HepG2 (cell line): ENCODE results near the gene ZNHIT1. TPM values are rescaled to one million over a fixed set of nuclear protein-coding genes. Genes with fewer than 3 reads are reported as not detected.

Experiments used
- ATAC-seq: fragments of 200-7000 bp; cut with Tn5 transposase; 3 replicates; pipeline ENCODE4 v1.9.1; 2020; ENCODE audit warnings: mild to moderate bottlenecking, moderate library complexity
- BruUV-seq: library from RNA; stranded (reverse); fragments of 400-500 nt; replicated peaks from 2 replicates; lab custom pipeline; 2021; lab: Mats Ljungman, UMichigan
- CTCF ChIA-PET: fragments of 300-600 bp; formaldehyde crosslinking; extraction: SDS; loops from one replicate; lab custom pipeline; 2021; ENCODE audit warnings: low total read pairs, inconsistent platforms, low intra/inter-chr PET ratio; lab: Yijun Ruan, JAX
- POLR2A ChIA-PET: fragments of 350-600 bp; sonication (Branson Sonifier 250); formaldehyde crosslinking; loops from one replicate; lab custom pipeline; 2020; ENCODE audit warnings: antibody characterized with exemption, inconsistent platforms; lab: Yijun Ruan, JAX
- DNase-seq: peaks from one replicate; pipeline ENCODE4 v3.0.0-alpha.2; 2015; ENCODE audit warnings: low spot score
- FAIRE-seq: peaks from 3 replicates; lab custom pipeline; 2011; peaks lifted over from hg19 to GRCh38; lab: Jason Lieb, UNC
- H2AFZ ChIP-seq: one replicate; pipeline ENCODE4 v1.6.1; 2011; ENCODE audit warnings: low read length, inconsistent platforms
- H3K27ac ChIP-seq: fragments of 300-600 bp; 3 replicates; pipeline ENCODE4 v1.8.0; 2011; ENCODE audit warnings: mixed run types, mild to moderate bottlenecking, mixed read lengths, low read length, inconsistent platforms; ENCODE audit not compliant: insufficient read depth; ENCODE audit errors: extremely low read length
- H3K27me3 ChIP-seq, 2 experiments: fragments of 200-600 bp in 1 of 2; 2 replicates in 1 of 2; 3 replicates in 1 of 2; pipeline versions ENCODE4 v1.6.0 to v1.8.0; 2011; ENCODE audit warnings: low read length in 2 of 2, mild to moderate bottlenecking in 2 of 2, moderate library complexity in 2 of 2, inconsistent platforms in 1 of 2; ENCODE audit not compliant: insufficient read depth in 2 of 2, control insufficient read depth in 1 of 2
- H3K36me3 ChIP-seq, 2 experiments: fragments of 200-600 bp in 1 of 2; replicated peaks in 1 of 2; 2 replicates in 1 of 2; 3 replicates in 1 of 2; pipeline versions ENCODE4 v1.5.1 to v1.8.0; 2011; ENCODE audit warnings: low read length in 2 of 2, inconsistent platforms in 1 of 2; ENCODE audit not compliant: insufficient read depth in 2 of 2, control insufficient read depth in 1 of 2
- H3K4me1 ChIP-seq: 2 replicates; pipeline ENCODE4 v1.5.1; 2012; ENCODE audit warnings: low read length, inconsistent platforms; ENCODE audit not compliant: insufficient read depth
- H3K4me2 ChIP-seq: 2 replicates; pipeline ENCODE4 v1.6.0; 2011; ENCODE audit warnings: low read depth, low read length, inconsistent platforms
- H3K4me3 ChIP-seq, 3 experiments: fragments of 200-600 bp in 1 of 3; sonication (generic), shearing (Covaris generic) in 1 of 3; replicated peaks in 1 of 3; 2 replicates each; pipeline ENCODE4 v1.5.1; 2011 to 2016; ENCODE audit warnings: low read length in 3 of 3, inconsistent platforms in 2 of 3, low read depth in 2 of 3, mild to moderate bottlenecking in 2 of 3, control low read depth in 1 of 3, mixed read lengths in 1 of 3; ENCODE audit not compliant: insufficient read depth in 1 of 3
- H3K79me2 ChIP-seq: one replicate; pipeline ENCODE4 v1.6.1; 2011; ENCODE audit warnings: low read length, inconsistent platforms; ENCODE audit not compliant: insufficient read depth
- H3K9ac ChIP-seq: 2 replicates; pipeline ENCODE4 v1.6.0; 2011; ENCODE audit warnings: mild to moderate bottlenecking, low read depth, low read length, inconsistent platforms; ENCODE audit not compliant: insufficient read depth
- H3K9me3 ChIP-seq: 2 replicates; pipeline ENCODE4 v1.5.1; 2012; ENCODE audit warnings: mild to moderate bottlenecking, low read length
- H4K20me1 ChIP-seq: 2 replicates; pipeline ENCODE4 v1.6.0; 2011; ENCODE audit warnings: inconsistent platforms, mild to moderate bottlenecking, low read length, moderate library complexity; ENCODE audit not compliant: insufficient read depth
- ATF1 ChIP-seq: IDR thresholded peaks from 2 replicates; pipeline ENCODE4 v1.6.1; 2016; ENCODE audit warnings: mild to moderate bottlenecking, control low read depth
- ATRX ChIP-seq: sonication (generic); formaldehyde crosslinking; IDR thresholded peaks from 2 replicates; pipeline ENCODE4 v1.4.0; 2020; ENCODE audit warnings: missing genetic modification reagents, borderline replicate concordance
- CHD4 ChIP-seq: fragments of 200-600 bp; sonication (generic); IDR thresholded peaks from 2 replicates; pipeline ENCODE4 v1.7.0; 2017; ENCODE audit warnings: mild to moderate bottlenecking, low read length, borderline replicate concordance
- FOXA3 ChIP-seq: IDR thresholded peaks from 2 replicates; pipeline ENCODE4 v1.6.1; 2016; ENCODE audit warnings: missing genetic modification reagents, missing compliant biosample characterization
- HNF4A ChIP-seq: sonication (generic); formaldehyde crosslinking; IDR thresholded peaks from 2 replicates; pipeline ENCODE4 v1.4.0; 2020; ENCODE audit warnings: missing genetic modification reagents
- LCORL ChIP-seq, 2 experiments: fragments of 450-650 bp in 1 of 2; sonication (generic) in 1 of 2; formaldehyde crosslinking in 1 of 2; IDR thresholded peaks; 2 replicates each; pipeline versions ENCODE4 v1.5.0 to v1.6.1; 2017 to 2020; ENCODE audit warnings: antibody characterized with exemption in 1 of 2, missing genetic modification reagents in 1 of 2
- NCOA2 ChIP-seq: sonication (generic); formaldehyde crosslinking; IDR thresholded peaks from 2 replicates; pipeline ENCODE4 v1.8.0; 2022; ENCODE audit warnings: inconsistent platforms
- PATZ1 ChIP-seq: sonication (generic); formaldehyde crosslinking; IDR thresholded peaks from 2 replicates; pipeline ENCODE4 v1.4.0; 2020; ENCODE audit warnings: missing genetic modification reagents
- RARA ChIP-seq: IDR thresholded peaks from 2 replicates; pipeline ENCODE4 v1.6.1; 2016; ENCODE audit warnings: missing genetic modification reagents, missing compliant biosample characterization
- SALL1 ChIP-seq: sonication (generic); formaldehyde crosslinking; IDR thresholded peaks from 2 replicates; pipeline ENCODE4 v1.8.0; 2022; ENCODE audit warnings: mild to moderate bottlenecking, missing genetic modification reagents
- SOX5 ChIP-seq: IDR thresholded peaks from 2 replicates; pipeline ENCODE4 v1.6.1; 2016; ENCODE audit warnings: borderline replicate concordance
- TGIF2 ChIP-seq: IDR thresholded peaks from 2 replicates; pipeline ENCODE4 v1.6.1; 2016; ENCODE audit warnings: control low read depth, missing compliant biosample characterization
- ZNF7 ChIP-seq: IDR thresholded peaks from 2 replicates; pipeline ENCODE4 v1.6.1; 2016; ENCODE audit warnings: missing biosample characterization, missing genetic modification reagents
- WGBS: methylation state at CpG from one replicate; pipeline ENCODE4 v1.1.6; 2017; ENCODE audit warnings: low lambda C conversion rate; 5-methylcytosine and 5-hydroxymethylcytosine counted together
- in situ Hi-C: cut with HindIII; loops from 2 replicates; pipeline ENCODE4 v1.10.0; 2017; ENCODE audit warnings: low pct_unique_long_range_greater_than_20kb; ENCODE audit not compliant: extremely low pct_ligation_motif_present
- intact Hi-C: fragments of 100-400 bp; cut with micrococcal nuclease; formaldehyde crosslinking; loops from one replicate; pipeline ENCODE4 v1.10.0; 2022; ENCODE audit not compliant: unreplicated experiment
- polyA plus RNA-seq, 8 experiments: library from polyadenylated mRNA; depleted of rRNA in 3 of 8; stranded (reverse) in 7 of 8; unstranded in 1 of 8; fragments of >200 nt; fragmentation: Illumina TruSeq in 4 of 8; extraction: Trizol in 4 of 8; gene quantifications; 2 replicates each; pipeline versions ENCODE4 v1.2.1 to v1.2.3, GENCODE V29; 2011 to 2016; ENCODE audit warnings: low read depth in 4 of 8, missing spikeins in 1 of 8, mixed read lengths in 1 of 8; ENCODE audit not compliant: insufficient read depth in 1 of 8
- total RNA-seq, 5 experiments: library from RNA; depleted of rRNA; stranded (reverse); fragments of >200 nt; fragmentation: Illumina TruSeq; extraction: Trizol; gene quantifications; 2 replicates each; pipeline ENCODE4 v1.2.3, GENCODE V29; 2016; ENCODE audit warnings: low read depth in 1 of 5
- TF ChIP-seq, protein P1 (sequence below): sonication (generic); formaldehyde crosslinking; conservative IDR thresholded peaks from 2 replicates; pipeline ENCODE4 v1.5.0; 2020; ENCODE audit warnings: missing genetic modification reagents
- TF ChIP-seq, protein P2 (sequence below): IDR thresholded peaks from 2 replicates; pipeline ENCODE4 v1.4.0; 2020; ENCODE audit warnings: mild to moderate bottlenecking, missing genetic modification reagents
- TF ChIP-seq, protein P3 (sequence below): IDR thresholded peaks from 2 replicates; pipeline ENCODE4 v1.6.1; 2012; ENCODE audit warnings: low read depth, low read length, improper control_type of control experiment

Gene ZNHIT1
- total and polyA plus RNA-seq, 2 of the 13 experiments (the other 11 are each of a cell fraction or from before 2014, with no cell fraction given), result 32.5 to 64.5 TPM

DNA sequence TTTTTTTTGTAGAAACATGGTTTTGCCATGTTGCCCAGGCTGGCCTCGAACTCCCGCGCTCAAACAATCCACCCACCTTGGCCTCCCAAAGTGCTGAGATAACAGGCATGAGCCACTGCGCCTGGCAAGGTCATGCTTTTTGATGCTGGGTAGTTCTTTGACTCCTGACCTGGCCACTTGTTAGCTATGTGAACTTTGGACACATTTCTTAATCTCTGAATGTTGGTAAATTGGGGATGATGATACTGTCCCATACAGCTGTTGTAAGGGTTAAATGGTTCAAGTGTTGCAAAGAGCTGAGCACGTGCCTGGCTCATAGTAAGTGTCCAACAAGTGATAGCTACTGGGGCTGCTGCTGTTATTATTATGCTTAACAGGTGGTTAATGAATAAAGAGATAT lies 2.3 kb downstream of the ZNHIT1 start:
- peak overlapping the region; percentile 84 for H3K27ac ChIP-seq
- ChIA-PET POLR2A (interaction anchor here (0.8 to 11.2 kb wide), 7 partner anchors 10 to 89 kb away, joined by 3 to 202 read pairs (median 6); partner anchors contain the start of genes CLDN15, FIS1 and MOGAT3), CTCF (no interaction called here)
- peaks cover 2 to 24% of the 10 kb centered on the region in 2 experiments; a peak in 4 of 5 replicates for H3K36me3 ChIP-seq
- H3K4me1 ChIP-seq, result peaks cover 37% of the 10 kb centered on the region
- 30% methylated on average over 5 of the region's 5 CpGs for WGBS
- no peaks in the 10 kb centered on the region for H3K9me3 ChIP-seq
- ATAC-seq (no peak), FAIRE-seq (peak; percentile 90), DNase-seq (peak; percentile 82)
- peaks cover 29% of the 10 kb centered on the region for H3K79me2 ChIP-seq
- H3K9ac ChIP-seq, result no peak overlapping the region
- H3K27me3 ChIP-seq, result no peaks in the 10 kb centered on the region; a peak in 1 of 5 replicates
- in situ Hi-C loops, result no loop called here
- intact Hi-C loops, result no loop called here
- no TSS peak for BruUV-seq
- no peaks in the 10 kb centered on the region for H4K20me1 ChIP-seq
- no peak overlapping the region for H3K4me3 ChIP-seq
- H3K4me2 ChIP-seq, result peak overlapping the region; percentile 91; the same call in 1 of the 2 replicates
- no peak overlapping the region for H2AFZ ChIP-seq
- no peak for TF ChIP-seq ATRX (CRISPR knock-in tag)
- TF ChIP-seq, protein P1, sequence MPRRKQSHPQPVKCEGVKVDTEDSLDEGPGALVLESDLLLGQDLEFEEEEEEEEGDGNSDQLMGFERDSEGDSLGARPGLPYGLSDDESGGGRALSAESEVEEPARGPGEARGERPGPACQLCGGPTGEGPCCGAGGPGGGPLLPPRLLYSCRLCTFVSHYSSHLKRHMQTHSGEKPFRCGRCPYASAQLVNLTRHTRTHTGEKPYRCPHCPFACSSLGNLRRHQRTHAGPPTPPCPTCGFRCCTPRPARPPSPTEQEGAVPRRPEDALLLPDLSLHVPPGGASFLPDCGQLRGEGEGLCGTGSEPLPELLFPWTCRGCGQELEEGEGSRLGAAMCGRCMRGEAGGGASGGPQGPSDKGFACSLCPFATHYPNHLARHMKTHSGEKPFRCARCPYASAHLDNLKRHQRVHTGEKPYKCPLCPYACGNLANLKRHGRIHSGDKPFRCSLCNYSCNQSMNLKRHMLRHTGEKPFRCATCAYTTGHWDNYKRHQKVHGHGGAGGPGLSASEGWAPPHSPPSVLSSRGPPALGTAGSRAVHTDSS (CRISPR knock-in tag), result no peak
- peak; percentile 46; the same call in 1 of the 2 replicates for TF ChIP-seq RARA (CRISPR knock-in tag)
- TF ChIP-seq SALL1 (CRISPR knock-in tag), result peak; percentile 48
- TF ChIP-seq CHD4, result 0 out of 2 replicates have a peak, but pooled peaks have one; percentile 28
- peak; percentile 53; the same call in 1 of the 2 replicates for TF ChIP-seq NCOA2
- no peak for TF ChIP-seq LCORL (IDR thresholded peaks at IDR 0.05)
- TF ChIP-seq LCORL (CRISPR knock-in tag; IDR thresholded peaks at IDR 0.05), result peak; percentile 54; the same call in 1 of the 2 replicates
- TF ChIP-seq TGIF2, result peak; percentile 85
- TF ChIP-seq HNF4A (CRISPR knock-in tag), result peak; percentile 96
- TF ChIP-seq SOX5 (CRISPR knock-in tag), result 0 out of 2 replicates have a peak, but pooled peaks have one; percentile 11
- TF ChIP-seq, protein P2, sequence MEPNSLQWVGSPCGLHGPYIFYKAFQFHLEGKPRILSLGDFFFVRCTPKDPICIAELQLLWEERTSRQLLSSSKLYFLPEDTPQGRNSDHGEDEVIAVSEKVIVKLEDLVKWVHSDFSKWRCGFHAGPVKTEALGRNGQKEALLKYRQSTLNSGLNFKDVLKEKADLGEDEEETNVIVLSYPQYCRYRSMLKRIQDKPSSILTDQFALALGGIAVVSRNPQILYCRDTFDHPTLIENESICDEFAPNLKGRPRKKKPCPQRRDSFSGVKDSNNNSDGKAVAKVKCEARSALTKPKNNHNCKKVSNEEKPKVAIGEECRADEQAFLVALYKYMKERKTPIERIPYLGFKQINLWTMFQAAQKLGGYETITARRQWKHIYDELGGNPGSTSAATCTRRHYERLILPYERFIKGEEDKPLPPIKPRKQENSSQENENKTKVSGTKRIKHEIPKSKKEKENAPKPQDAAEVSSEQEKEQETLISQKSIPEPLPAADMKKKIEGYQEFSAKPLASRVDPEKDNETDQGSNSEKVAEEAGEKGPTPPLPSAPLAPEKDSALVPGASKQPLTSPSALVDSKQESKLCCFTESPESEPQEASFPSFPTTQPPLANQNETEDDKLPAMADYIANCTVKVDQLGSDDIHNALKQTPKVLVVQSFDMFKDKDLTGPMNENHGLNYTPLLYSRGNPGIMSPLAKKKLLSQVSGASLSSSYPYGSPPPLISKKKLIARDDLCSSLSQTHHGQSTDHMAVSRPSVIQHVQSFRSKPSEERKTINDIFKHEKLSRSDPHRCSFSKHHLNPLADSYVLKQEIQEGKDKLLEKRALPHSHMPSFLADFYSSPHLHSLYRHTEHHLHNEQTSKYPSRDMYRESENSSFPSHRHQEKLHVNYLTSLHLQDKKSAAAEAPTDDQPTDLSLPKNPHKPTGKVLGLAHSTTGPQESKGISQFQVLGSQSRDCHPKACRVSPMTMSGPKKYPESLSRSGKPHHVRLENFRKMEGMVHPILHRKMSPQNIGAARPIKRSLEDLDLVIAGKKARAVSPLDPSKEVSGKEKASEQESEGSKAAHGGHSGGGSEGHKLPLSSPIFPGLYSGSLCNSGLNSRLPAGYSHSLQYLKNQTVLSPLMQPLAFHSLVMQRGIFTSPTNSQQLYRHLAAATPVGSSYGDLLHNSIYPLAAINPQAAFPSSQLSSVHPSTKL, result peak; percentile 26
- TF ChIP-seq FOXA3 (CRISPR knock-in tag), result peak; percentile 55
- no peak for TF ChIP-seq ZNF7 (CRISPR knock-in tag)
- TF ChIP-seq PATZ1, result peak; percentile 27; the same call in 1 of the 2 replicates
- TF ChIP-seq, protein P3, sequence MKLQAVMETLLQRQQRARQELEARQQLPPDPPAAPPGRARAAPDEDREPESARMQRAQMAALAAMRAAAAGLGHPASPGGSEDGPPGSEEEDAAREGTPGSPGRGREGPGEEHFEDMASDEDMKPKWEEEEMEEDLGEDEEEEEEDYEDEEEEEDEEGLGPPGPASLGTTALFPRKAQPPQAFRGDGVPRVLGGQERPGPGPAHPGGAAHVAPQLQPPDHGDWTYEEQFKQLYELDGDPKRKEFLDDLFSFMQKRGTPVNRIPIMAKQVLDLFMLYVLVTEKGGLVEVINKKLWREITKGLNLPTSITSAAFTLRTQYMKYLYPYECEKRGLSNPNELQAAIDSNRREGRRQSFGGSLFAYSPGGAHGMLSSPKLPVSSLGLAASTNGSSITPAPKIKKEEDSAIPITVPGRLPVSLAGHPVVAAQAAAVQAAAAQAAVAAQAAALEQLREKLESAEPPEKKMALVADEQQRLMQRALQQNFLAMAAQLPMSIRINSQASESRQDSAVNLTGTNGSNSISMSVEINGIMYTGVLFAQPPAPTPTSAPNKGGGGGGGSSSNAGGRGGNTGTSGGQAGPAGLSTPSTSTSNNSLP, result peak; percentile 75
- no peak for TF ChIP-seq ATF1 (CRISPR knock-in tag)
